Ovary (tissue), 3 donors: Measurements from ENCODE around the gene NGEF.

Experiments
- CTCF ChIP-seq, 3 donors: fragments of 450-650 bp in 2 of 3; fragments of 200-600 bp in 1 of 3; IDR thresholded peaks; one replicate each; pipeline versions ENCODE4 v1.5.1 to v1.8.0; 2016 to 2022; ENCODE audit warnings: antibody characterized with exemption in 3 of 3, mild to moderate bottlenecking in 1 of 3
- EP300 ChIP-seq: sonication (generic); formaldehyde crosslinking; IDR thresholded peaks from one replicate; pipeline ENCODE4 v1.6.1; 2017; ENCODE audit warnings: antibody characterized with exemption
- POLR2A ChIP-seq: fragments of 450-650 bp; IDR thresholded peaks from one replicate; pipeline ENCODE4 v1.6.1; 2017; ENCODE audit warnings: antibody characterized with exemption, mild to moderate bottlenecking, moderate library complexity
- donor health status: DM: no; HTN: no; CAD: no.

GRCh38 chr2:232959139-232959538 lies 53.9 kb downstream of the NGEF start:
- no peak for TF ChIP-seq CTCF (IDR thresholded peaks at IDR 0.05)
- no peak for TF ChIP-seq POLR2A
- TF ChIP-seq EP300 = no peak
